Neuronal stem cell (in vitro differentiated cells): ENCODE data around the gene TIMP3.

ENCODE experiments used
- DNase-seq: peaks from one replicate; pipeline ENCODE4 v3.0.0-alpha.2; 2013; ENCODE audit warnings: low spot score
- H2AFZ ChIP-seq: one replicate; pipeline ENCODE4 v1.6.1; 2013; ENCODE audit warnings: mild to moderate bottlenecking, low read length, inconsistent platforms
- H2AK5ac ChIP-seq: 2 replicates; pipeline ENCODE4 v1.6.1; 2013; ENCODE audit warnings: low read depth, mild to moderate bottlenecking, inconsistent platforms, low read length, moderate library complexity, mixed read lengths
- H2BK120ac ChIP-seq: 2 replicates; pipeline ENCODE4 v1.6.1; 2013; ENCODE audit warnings: low read depth, mild to moderate bottlenecking, inconsistent platforms, low read length, moderate library complexity, mixed read lengths
- H2BK12ac ChIP-seq: one replicate; pipeline ENCODE4 v1.6.1; 2013; ENCODE audit warnings: low read length, inconsistent platforms
- H2BK15ac ChIP-seq: 2 replicates; pipeline ENCODE4 v1.6.1; 2013; ENCODE audit warnings: mild to moderate bottlenecking, low read length, inconsistent platforms, mixed read lengths
- H2BK5ac ChIP-seq: one replicate; pipeline ENCODE4 v1.6.1; 2013; ENCODE audit warnings: inconsistent platforms, mild to moderate bottlenecking, low read length, moderate library complexity
- H3K14ac ChIP-seq: one replicate; pipeline ENCODE4 v1.6.1; 2013; ENCODE audit warnings: low read length, inconsistent platforms
- H3K18ac ChIP-seq: 2 replicates; pipeline ENCODE4 v1.6.1; 2013; ENCODE audit warnings: low read length, inconsistent platforms
- H3K23ac ChIP-seq: 2 replicates; pipeline ENCODE4 v1.6.1; 2013; ENCODE audit warnings: low read depth, mild to moderate bottlenecking, mixed read lengths, low read length, inconsistent platforms; ENCODE audit not compliant: poor library complexity
- H3K27ac ChIP-seq: replicated peaks from 3 replicates; pipeline ENCODE4 v1.5.1; 2013; ENCODE audit warnings: low read length, inconsistent platforms
- H3K27me3 ChIP-seq, 3 experiments: 2 replicates each; pipeline ENCODE4 v1.6.1; 2013; ENCODE audit warnings: low read length in 3 of 3, mild to moderate bottlenecking in 2 of 3, inconsistent platforms in 1 of 3, low read depth in 1 of 3, mixed read lengths in 1 of 3, moderate library complexity in 1 of 3; ENCODE audit not compliant: control insufficient read depth in 3 of 3, insufficient read depth in 3 of 3
- H3K36me3 ChIP-seq, 2 donors: replicated peaks in 1 of 2; 2 replicates each; pipeline ENCODE4 v1.6.1; 2013; ENCODE audit warnings: low read length in 2 of 2; ENCODE audit not compliant: control insufficient read depth in 2 of 2, insufficient read depth in 2 of 2
- H3K4ac ChIP-seq: 2 replicates; pipeline ENCODE4 v1.6.1; 2013; ENCODE audit warnings: inconsistent platforms, mild to moderate bottlenecking, low read length, moderate library complexity
- H3K4me1 ChIP-seq, 2 donors: 1 replicate in 1 of 2; 2 replicates in 1 of 2; pipeline ENCODE4 v1.6.1; 2013; ENCODE audit warnings: low read length in 2 of 2, low read depth in 1 of 2; ENCODE audit not compliant: control insufficient read depth in 2 of 2, insufficient read depth in 1 of 2
- H3K4me2 ChIP-seq: one replicate; pipeline ENCODE4 v1.6.1; 2013; ENCODE audit warnings: mild to moderate bottlenecking, low read length, inconsistent platforms; ENCODE audit not compliant: insufficient read depth, poor library complexity, severe bottlenecking
- H3K4me3 ChIP-seq, 2 donors: 2 replicates each; pipeline ENCODE4 v1.5.1; 2013; ENCODE audit warnings: low read length in 2 of 2, mild to moderate bottlenecking in 2 of 2, inconsistent platforms in 1 of 2, moderate library complexity in 1 of 2
- H3K79me1 ChIP-seq: one replicate; pipeline ENCODE4 v1.6.1; 2013; ENCODE audit warnings: low read depth, mild to moderate bottlenecking, inconsistent platforms, low read length, moderate library complexity
- H3K9ac ChIP-seq: one replicate; pipeline ENCODE4 v1.6.1; 2013; ENCODE audit warnings: mild to moderate bottlenecking, low read depth, low read length, inconsistent platforms; ENCODE audit not compliant: poor library complexity
- H3K9me3 ChIP-seq, 2 donors: replicated peaks in 1 of 2; 2 replicates each; pipeline versions ENCODE3 to v1.6.1; 2013; ENCODE audit warnings: low read length in 2 of 2, mild to moderate bottlenecking in 2 of 2, inconsistent platforms in 1 of 2, low read depth in 1 of 2, mixed read lengths in 1 of 2, moderate library complexity in 1 of 2; ENCODE audit not compliant: control insufficient read depth in 2 of 2, insufficient read depth in 1 of 2
- H4K8ac ChIP-seq: one replicate; pipeline ENCODE4 v1.6.1; 2013; ENCODE audit warnings: low read depth, mild to moderate bottlenecking, inconsistent platforms, low read length, moderate library complexity
- H4K91ac ChIP-seq: one replicate; pipeline ENCODE4 v1.6.1; 2013; ENCODE audit warnings: low read length, low read depth, mild to moderate bottlenecking, inconsistent platforms; ENCODE audit not compliant: poor library complexity
- WGBS, 2 donors: extraction: QIAGEN DNeasy Blood & Tissue Kit; methylation state at CpG; one replicate each; pipeline ENCODE4 v1.1.7; 2013; ENCODE audit warnings: missing lambda C conversion rate in 2 of 2, mixed read lengths in 1 of 2; ENCODE audit not compliant: insufficient read length in 2 of 2, insufficient replicate concordance in 1 of 2; ENCODE audit errors: extremely low coverage in 2 of 2; 5-methylcytosine and 5-hydroxymethylcytosine counted together

Gene TIMP3

GRCh38 chr22:32903507-32903906 lies 102.0 kb downstream of the TIMP3 start:
- no peak overlapping the region for H4K91ac ChIP-seq
- no peak overlapping the region for H3K27ac ChIP-seq
- peaks cover 0 to 10% of the 10 kb centered on the region in 2 donors for H3K4me1 ChIP-seq
- H3K4me3 ChIP-seq: no peak overlapping the region
- no peak overlapping the region for H2BK15ac ChIP-seq
- no peak overlapping the region for H3K9ac ChIP-seq
- no peak overlapping the region for H2BK120ac ChIP-seq
- no peaks in the 10 kb centered on the region for H3K9me3 ChIP-seq
- no CpG with 5 or more reads among the region's 5 CpGs for WGBS, 2 donors
- no peaks in the 10 kb centered on the region for H3K27me3 ChIP-seq
- no peaks in the 10 kb centered on the region for H3K36me3 ChIP-seq
- no peak for DNase-seq
- no peak overlapping the region for H2BK5ac ChIP-seq
- no peak overlapping the region for H2AFZ ChIP-seq
- no peak overlapping the region for H2AK5ac ChIP-seq
- H3K14ac ChIP-seq: no peak overlapping the region
- no peaks in the 10 kb centered on the region for H3K79me1 ChIP-seq
- no peak overlapping the region for H2BK12ac ChIP-seq
- no peak overlapping the region for H3K4me2 ChIP-seq
- no peak overlapping the region for H3K18ac ChIP-seq
- no peak overlapping the region for H3K23ac ChIP-seq
- no peak overlapping the region for H3K4ac ChIP-seq
- no peak overlapping the region for H4K8ac ChIP-seq

DNA sequence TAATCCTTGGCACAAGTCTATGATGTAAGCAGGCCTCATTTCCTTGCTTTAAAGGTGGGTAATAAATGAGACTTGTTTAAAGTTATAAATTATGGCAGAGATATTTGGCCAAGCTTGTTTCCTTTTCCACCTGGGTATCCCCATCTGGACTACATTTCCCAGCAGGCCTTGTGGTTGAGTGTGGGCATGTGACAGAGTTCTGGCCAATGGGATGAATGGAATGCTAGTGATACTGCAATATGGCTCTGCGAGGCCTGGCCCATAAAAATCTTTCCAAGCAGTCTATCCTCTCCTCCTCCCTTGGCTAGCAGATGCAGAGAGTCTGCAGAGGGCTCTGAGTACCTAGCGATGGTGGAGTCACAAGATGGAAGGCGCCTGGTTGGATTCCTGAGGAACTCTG lies 102.5 kb downstream of the TIMP3 start:
- no peak overlapping the region for H3K18ac ChIP-seq
- H3K4me1 ChIP-seq: peaks cover 0 to 10% of the 10 kb centered on the region in 2 donors
- no peaks in the 10 kb centered on the region for H3K9me3 ChIP-seq
- WGBS, 2 donors: no CpG with 5 or more reads among the region's 3 CpGs
- no peak overlapping the region for H3K4ac ChIP-seq
- no peak overlapping the region for H3K27ac ChIP-seq
- no peak overlapping the region for H3K23ac ChIP-seq
- H3K79me1 ChIP-seq: no peaks in the 10 kb centered on the region
- no peak overlapping the region for H2BK5ac ChIP-seq
- peak; percentile 38 for DNase-seq
- no peak overlapping the region for H3K4me3 ChIP-seq
- no peak overlapping the region for H2BK15ac ChIP-seq
- no peaks in the 10 kb centered on the region for H3K36me3 ChIP-seq
- no peak overlapping the region for H4K8ac ChIP-seq
- H3K4me2 ChIP-seq: no peak overlapping the region
- H2BK12ac ChIP-seq: no peak overlapping the region
- no peak overlapping the region for H3K14ac ChIP-seq
- no peak overlapping the region for H2BK120ac ChIP-seq
- no peak overlapping the region for H4K91ac ChIP-seq
- peak overlapping the region; percentile 81 for H2AFZ ChIP-seq
- no peaks in the 10 kb centered on the region for H3K27me3 ChIP-seq
- no peak overlapping the region for H3K9ac ChIP-seq
- no peak overlapping the region for H2AK5ac ChIP-seq

GRCh38 chr22:32905400-32905799 lies 103.9 kb downstream of the TIMP3 start:
- DNase-seq: no peak
- Histone ChIP-seq H3K18ac (no peak overlapping the region), H3K27ac (no peak overlapping the region), H3K9me3 (no peaks in the 10 kb centered on the region), H2AFZ (peak overlapping the region; percentile 50), H3K14ac (no peak overlapping the region), H3K4me1 (peaks cover 0 to 10% of the 10 kb centered on the region in 2 donors), H2BK5ac (no peak overlapping the region), H3K4me2 (no peak overlapping the region), H3K36me3 (no peaks in the 10 kb centered on the region), H4K91ac (no peak overlapping the region), H2BK120ac (no peak overlapping the region), H2BK15ac (no peak overlapping the region), H3K9ac (no peak overlapping the region), H3K4me3 (no peak overlapping the region), H3K4ac (no peak overlapping the region), H4K8ac (no peak overlapping the region), H3K79me1 (no peaks in the 10 kb centered on the region), H2BK12ac (no peak overlapping the region), H3K23ac (no peak overlapping the region), H2AK5ac (no peak overlapping the region), H3K27me3 (no peaks in the 10 kb centered on the region)
- WGBS, 2 donors: no CpG with 5 or more reads among the region's 3 CpGs

DNA sequence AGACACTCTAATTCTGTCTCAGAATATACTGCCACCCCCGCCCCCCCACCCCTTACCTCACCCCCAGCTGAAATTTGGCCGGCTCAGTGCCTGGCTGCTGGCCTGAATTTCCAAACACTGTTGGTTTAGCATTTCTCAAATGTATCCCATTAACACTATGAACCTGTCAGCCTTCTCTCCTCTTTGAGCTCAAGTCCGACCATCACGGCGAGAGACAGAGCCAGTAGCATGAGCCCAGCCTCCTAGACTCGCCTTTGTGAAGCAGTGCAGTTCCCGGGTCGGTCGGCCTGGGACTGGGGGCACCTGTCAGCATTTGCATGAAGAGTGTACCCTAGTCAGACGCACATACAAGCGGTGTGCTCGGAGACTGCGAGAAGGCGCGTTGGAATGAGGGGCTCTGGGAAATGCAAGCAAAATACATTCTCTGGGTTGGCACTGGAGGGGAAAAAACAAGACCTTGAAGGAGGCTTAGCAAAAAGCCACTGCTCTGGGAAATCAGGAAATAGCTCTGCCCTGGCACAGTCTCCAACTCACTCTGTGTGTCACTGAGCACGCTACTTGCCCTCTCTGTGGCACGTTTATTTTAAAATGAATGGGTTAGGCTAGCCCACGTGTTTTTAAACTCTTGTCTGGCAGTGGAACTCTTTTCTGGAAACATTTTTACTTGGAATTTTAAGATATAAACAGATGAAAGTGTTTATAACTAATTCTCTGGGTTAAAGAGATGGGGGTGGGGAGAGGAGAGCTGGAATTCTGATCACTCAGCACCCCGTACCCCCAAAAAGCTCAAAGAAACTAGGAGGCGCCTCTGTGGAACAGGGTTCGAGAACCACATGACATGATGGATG lies 108.3 kb downstream of the TIMP3 start:
- H3K9ac ChIP-seq: no peak overlapping the region
- WGBS, 2 donors: no CpG with 5 or more reads among the region's 21 CpGs

More for the DNA sequence above, 108.3 kb downstream of the TIMP3 start:
- Histone ChIP-seq H3K4ac (no peak overlapping the region), H3K4me2 (no peak overlapping the region), H2AFZ (no peak overlapping the region), H3K9me3 (no peaks in the 10 kb centered on the region), H3K27me3 (peaks cover 0 to 3% (median 0%) of the 10 kb centered on the region in 3 experiments), H4K91ac (peak overlapping the region; percentile 61), H2BK120ac (no peak overlapping the region), H2AK5ac (no peak overlapping the region), H2BK5ac (no peak overlapping the region), H3K23ac (no peak overlapping the region), H3K27ac (no peak overlapping the region), H3K4me1 (peaks cover 0 to 15% of the 10 kb centered on the region in 2 donors), H3K36me3 (no peaks in the 10 kb centered on the region), H2BK15ac (no peak overlapping the region), H3K18ac (no peak overlapping the region), H3K79me1 (no peaks in the 10 kb centered on the region), H2BK12ac (no peak overlapping the region), H4K8ac (no peak overlapping the region), H3K14ac (no peak overlapping the region), H3K4me3 (no peak overlapping the region)
- no peak for DNase-seq
